Fibroblast of the conjunctiva (primary cell): ENCODE results near the gene CXXC1.
A peak's percentile ranks its signal among the peaks of the same experiment; 100 is the strongest.
"Not testable (repeated sequence)": the region's sequence is repeated elsewhere in the genome, so short reads cannot be mapped to it uniquely, and the experiment has no call there.

ENCODE experiments used
- DNase-seq: peaks from one replicate; pipeline ENCODE4 v3.0.0-alpha.2; 2010; ENCODE audit warnings: low read depth

The CXXC1 gene

DNA sequence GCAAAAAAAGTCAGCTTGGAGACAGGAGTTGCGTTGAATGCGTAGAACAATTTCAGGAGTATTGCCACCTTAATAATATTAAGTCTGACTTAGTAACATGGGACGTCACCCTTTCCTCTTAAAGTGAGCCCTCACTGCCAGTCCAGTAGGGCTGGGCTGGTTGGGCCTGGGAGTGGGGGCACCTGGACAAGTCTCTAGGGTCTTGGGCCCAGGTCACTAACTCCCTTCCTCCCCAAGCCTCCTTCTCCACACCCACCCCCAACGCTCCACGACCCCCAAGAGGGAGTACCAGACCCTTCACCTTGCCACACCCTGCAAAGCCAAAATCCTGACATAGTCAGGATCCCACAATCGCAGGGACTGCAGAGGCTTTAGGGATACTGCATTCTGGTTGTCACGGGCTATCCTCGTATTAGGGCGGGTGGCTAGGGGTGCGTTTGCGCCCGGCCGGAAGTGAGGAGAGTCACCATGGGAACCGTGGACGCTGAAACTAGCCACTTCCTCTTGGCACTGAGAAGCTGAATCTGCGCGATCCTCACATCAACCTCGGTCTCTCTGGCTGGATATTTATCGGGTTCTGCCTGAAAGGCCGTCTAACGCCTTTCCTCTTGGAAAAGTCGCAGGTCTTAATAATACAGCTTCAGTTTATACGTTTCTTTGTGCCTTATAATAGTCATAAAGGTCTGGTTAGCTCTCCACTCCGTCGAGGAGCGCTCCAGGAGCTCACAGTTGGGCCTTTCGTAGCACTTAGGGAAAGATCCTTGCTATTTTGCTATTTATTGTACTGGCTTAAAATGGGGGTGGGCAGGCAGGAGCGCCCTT is 10.3 kb upstream of the CXXC1 start:
- DNase-seq, result peak; percentile 47

DNA sequence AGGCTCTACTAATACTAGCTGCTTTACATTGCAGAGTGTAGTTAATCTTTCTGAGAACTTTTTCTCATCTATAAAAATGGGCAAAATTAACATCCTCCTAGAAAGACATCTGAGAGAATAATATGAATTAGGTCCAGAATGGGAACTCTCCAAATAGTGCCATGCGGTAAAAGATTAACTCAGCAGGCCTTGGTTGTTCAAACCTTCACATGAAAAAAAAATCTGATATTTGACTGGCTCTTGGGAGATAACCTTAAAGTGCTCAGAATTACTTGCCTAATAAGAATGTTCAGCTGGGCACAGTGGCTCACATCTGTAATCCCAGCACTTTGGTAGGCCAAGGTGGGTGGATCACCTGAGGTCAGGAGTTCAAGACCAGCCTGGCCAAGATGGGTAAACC is 5.5 kb upstream of the CXXC1 start:
- no peak for DNase-seq

DNA sequence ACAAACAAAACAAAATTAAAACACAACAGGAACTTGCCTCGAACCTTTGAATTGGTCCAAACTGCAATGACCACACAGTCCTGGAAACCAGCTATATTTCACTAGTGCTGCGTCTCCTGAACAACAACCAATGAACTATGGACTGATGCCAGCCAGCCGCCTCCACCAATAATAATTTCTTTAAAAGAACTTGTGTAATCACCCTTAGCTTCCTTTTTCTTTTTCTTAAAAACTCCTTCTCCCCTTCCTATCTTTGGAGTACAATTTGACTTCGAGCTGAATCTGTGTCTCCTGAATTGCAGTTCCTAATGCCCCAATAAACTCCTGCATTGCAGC is 1.6 kb upstream of the CXXC1 start:
- no peak for DNase-seq

DNA sequence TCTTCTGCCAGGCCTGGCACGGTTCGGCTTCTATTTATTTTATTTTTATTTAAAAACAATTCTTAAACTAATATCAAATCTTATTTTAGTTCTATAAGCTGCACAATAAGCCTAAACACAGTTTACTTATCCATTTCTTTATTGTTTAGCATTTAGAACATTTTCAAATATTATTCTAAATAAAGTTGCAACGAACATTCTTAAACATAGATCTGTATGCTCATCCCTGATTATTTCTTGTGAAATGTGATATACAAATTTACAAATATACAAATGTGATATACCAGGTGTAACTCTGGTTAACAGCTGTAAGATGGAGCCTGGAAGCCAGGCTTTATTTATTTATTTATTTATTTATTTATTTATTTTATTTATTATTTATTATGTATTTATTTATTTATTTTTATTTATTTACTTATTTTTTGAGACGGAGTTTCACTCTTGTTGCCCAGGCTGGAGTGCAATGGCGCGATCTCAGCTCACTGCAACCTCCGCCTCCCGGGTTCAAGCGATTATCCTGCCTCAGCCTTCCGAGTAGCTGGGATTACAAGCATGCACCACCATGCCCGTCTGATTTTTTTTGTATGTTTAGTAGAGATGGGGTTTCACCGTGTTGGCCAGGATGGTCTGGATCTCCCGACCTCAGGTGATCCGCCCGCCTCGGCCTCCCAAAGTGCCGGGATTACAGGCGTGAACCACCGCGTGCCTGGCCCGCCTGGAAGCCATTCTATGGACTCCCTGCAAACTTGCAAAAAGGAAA is 1.0 kb upstream of the CXXC1 start:
- DNase-seq, result not testable (repeated sequence)

DNA sequence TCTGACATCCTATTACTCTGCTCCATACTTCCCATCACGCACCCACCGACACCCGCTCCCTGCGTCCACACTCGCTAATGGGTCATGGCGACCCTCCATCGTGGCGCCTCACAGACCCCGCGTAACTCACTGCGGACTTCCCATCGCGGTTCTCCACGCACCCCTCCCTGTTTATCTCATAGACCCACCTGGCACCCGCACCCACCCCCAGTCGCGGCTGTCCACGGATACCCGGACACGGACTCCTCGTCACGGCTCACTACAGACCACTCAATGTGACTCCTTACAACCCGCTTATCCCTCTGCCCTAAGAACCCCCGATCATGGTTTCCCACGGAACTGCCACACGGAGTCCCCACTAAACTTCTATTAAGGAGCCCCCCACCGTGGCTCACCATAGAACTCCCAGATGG is 458 bp downstream of the CXXC1 start:
- DNase-seq, result no peak

DNA sequence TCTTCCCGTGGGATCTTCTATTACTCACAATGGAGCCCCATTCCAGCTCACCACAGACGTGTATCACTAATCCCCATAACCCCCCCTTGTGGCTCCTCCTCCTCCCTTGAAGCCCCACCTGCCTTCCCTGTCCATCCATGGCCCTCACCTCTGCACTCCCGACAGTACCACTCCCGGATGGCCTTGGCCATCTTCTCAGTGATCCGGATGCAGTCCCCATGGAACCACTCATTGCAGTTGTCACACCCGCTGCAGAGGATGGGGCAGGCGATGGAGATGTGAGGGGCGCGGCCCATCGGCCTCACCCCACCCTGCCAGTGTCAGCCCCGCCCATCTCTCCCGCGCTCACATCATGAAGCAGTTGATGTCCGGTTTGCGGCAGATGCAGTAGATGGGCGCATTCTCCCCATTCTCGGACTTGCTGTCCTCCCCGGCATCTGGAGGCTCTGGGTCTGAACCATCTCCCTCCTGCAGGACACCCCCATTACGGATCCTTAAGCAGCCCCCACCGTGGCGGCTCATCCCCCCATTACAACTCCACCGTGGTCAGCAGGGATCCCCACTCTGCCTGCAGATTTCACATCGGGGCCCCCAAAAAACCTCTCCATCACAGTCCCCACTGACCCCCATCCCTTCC is 983 bp downstream of the CXXC1 start:
- no peak for DNase-seq

DNA sequence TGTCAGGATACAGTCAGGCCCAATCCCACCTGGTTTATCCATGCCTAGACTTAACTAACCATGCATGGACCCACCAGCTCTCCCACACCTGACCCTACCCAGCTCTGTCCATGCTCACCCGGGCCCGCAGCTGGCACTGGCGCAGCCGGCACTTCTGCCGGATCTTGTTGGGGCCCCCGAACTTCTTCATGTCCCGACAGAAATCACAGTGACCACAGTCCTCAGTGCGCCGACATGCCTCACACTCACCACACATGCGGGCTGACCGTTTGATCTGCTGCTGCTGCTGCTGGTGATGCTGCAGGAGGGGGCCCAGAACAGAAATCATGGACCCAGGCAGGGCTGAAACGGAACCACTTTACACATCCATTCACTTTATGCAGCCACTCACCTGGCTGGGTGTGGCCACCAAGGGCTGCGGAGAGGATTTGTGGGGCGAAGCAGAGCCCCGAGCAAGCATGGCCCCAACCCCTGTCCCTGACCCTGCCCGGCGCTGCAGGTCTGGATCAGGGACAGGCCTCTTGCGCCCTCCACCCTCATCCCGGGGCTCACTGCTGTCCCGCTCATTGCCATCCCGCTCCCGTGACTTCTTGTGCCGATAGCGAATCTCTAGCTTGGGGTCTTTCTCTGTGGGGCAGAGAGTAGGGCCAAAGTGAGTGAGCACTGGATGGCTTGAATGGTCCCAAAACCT is 1.7 kb downstream of the CXXC1 start:
- no peak for DNase-seq

DNA sequence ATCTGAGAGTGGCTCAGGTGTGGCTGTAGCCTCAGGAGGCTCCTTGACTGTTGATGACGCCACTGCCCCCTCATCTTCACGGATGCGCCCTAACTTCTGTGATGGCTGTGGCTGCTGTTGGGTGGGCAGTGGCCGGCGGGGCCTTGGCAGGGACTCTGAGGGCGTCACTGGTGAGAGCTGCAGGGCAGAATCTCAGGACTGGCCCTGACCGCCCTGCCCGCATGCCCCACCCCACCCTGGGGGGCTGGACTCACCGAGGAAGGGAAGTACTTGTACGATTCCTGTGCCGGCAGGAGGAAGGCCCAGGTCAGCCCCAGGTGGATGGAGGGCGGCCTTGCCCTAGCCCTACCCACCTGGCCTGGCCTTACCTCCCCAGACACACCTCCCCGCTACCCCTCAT is 2.4 kb downstream of the CXXC1 start:
- DNase-seq, result no peak

DNA sequence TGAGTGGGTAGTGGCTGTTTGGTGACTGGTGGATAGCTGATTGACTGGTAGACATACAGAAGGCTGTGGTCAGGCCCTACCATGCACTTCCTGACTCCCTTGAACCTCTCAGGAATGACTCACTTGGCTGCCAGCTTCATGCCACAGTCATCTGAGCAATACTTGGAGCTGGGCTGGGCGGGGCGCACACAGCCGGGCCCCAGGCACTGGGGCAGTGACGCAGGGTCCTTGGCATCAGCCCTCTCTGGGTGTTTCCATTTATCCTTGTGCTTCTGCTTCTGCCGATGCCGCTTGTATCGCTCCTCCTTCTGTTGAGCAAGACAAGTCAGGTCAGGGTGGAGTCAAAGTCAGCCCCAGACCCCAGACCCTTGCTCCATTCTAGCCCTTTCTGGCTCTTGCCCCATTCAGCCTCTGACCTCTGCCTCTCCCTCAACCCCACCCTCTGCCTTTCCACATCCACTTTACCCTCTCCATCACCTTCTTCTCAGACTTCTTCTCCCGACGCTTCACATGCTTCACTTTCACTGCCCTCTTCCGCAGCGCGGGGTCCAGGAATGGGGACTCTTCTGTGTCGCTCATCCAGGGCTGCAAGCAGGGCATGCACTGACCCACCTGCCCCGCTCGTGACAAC is 3.1 kb downstream of the CXXC1 start:
- DNase-seq, result no peak

DNA sequence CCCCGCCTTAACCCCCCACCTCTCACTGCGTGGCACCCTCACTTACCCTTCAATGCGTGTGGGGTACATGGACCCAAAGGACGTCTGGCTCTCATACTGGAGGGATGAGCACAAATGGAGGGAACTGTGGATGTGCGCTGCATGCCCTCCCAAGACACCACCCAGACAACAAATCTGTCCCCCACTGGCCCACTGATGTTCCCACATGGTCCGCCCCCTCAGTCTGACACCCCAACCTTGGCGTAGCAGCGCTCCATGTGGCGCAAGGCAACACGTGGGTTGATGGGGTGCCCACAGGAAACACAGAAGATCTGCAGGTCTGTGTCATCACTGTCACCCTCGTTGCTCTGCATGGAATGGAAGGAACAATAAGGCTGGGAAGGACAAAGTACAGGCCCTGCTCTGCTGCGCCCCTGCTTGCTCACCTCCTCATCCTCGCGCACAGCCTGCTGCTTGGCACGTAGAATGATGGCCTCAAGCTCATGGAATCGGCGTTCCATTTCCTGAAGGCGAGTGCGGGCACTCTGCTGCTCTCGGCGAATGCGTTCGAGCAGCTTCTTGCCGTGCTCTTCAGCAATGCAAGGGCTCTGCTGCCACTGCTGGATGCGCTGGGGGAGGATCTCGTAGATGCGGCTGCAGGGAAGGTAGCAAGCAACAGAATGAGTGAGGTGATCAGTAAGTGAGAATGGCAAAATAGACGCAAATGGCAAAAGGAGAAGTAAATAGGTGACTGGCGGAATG is 3.9 kb downstream of the CXXC1 start:
- no peak for DNase-seq

DNA sequence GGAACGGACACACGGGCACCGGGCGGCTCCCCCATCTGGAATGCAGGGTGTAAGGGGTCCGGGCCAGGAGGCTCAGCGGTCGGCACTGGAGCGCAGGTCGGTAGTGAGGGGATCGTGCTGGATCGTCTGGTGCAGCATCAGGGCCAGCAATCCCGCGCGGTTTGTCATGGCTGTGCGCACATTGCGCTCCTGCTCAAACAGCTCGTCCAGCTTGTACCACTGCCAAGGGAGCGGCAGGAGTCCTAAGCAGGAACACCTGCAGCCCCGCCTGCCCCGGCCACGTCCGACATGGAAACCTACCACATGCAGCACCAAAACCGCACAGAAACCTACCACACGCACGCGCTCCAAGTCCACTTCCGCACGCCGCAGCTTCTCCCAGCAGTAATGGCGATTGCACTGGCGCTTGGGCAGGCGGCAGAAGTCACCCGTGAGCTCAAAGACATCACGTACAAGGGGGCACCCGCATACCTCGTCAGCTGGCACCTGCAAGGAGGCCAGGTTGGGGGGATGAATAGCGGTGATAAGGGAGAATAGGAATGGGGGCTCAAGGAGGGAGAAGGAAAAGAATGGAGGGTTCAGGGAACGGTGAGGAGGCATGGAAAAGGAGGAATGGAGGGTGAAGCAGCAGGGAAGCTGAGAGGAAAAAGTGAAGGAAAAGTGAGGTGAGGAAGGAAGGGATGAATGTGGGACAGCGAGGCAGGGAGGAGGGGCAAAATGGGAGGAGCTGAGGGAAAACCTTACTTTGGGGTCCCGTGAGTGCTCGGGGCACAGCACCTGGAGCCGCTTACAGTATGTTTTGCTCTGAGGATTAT is 4.8 kb downstream of the CXXC1 start:
- DNase-seq, result no peak

DNA sequence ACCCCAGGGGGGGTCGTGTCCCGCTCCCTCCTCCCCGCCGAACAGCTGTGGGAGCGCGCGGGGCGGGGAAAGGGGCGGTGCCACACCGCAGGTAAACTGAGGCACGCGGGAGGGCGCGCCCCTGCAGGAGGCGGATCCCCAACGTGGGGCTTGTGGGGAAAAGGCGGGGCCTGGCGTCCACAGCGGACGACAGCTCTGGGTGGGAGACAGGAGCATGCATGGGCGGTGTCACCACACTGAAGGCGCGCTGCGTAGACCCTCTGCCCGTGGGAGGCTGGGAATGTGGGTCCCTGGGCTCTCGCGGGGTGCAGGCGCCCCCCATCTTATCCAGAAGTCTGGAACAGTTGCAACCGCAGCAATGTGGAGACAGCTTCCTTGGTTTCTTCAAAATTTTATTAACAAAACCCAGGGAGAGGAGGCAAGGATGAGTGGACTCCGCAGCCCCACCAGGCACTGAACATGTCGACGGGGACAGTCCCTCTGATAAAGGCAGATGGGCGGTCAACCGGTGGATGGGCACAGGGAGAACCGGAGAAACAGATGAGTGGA is 5.4 kb downstream of the CXXC1 start:
- DNase-seq, result no peak

DNA sequence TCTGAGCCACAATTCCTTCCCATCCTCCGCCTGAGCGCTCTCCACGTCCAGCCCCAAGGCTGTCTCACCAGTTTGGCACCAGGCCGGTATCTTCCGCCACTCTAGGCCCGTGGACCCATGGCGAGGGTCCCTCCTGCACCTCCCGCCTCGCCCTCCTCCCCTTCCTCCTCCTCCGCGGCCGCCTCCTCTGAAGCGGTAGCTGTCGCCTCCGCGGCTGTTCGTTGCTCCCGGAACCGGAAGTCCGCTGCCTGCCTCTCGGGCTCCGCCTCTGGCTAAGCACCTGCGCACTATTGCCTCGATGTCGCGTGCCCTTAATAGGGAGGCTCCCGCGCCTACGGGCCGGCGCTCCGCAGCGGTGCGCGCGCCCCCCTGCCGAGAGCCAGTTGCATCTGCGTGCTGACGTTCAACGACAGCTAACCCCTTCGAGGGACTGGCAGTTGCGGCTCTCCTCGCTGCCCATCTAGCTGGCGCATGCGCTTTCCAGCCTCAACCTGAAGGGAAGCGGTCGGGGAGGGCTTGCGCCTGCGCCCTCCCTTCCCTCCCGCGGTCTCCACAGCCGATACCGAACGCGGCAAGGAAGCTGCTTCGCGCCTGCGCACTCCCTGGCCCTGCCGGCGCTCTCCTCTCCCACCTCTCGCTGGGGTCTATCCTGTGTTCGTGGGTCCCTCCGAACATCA is 6.1 kb downstream of the CXXC1 start, which contains the start of gene MBD1:
Gene MBD1 (minus strand): TSS at position 229 of the 677 bp plus-strand sequence. CDS start 1,531 bp downstream, outside the sequence.
- peak; percentile 99 for DNase-seq

DNA sequence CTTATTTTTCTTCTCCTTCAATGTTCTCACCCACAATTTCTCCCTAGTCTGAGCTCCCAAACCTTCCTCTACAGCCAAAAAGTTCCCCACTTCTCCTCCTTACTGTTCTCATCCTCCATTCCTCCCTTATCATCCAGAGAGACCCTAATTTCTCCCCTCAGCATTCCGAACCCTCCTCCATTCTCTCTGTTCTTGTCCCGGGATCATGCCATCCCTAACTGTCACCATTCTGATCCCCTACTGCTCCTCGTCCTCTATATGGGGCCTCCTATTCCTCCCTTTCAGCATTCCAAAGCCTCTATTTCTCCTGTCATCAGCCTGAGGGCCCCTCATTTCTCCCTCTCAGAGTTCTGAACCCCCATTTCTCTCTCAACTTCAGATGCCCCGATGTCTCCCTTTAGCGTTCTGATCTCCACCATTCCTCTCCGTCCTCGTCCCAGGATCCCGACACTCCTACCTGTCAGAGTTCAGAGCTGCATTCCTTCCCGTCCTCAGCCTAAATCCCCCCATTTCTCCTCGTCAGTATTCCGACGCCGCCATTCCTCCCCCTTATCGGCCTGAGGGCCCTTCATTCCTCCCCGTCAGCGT is 6.7 kb downstream of the CXXC1 start:
- no peak for DNase-seq

DNA sequence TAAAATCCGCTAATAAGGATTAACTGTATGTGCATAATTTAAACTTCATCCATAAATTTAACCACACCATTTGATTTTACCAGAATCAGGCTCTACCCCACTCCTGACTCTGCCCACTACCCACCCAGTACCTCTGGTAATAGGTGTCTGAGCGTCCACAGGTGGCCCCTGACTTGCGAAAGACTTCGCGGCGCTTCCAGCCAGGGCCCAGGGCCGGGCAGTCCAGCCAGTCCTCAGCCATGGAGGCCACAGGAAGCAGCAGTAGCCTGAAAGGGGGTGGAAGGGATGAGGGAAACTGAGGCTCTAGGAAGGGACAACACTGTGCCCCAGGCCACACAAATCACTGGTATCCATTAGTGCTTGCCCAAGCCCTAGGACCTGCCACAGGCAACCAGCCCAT is 7.7 kb downstream of the CXXC1 start:
- DNase-seq, result no peak

DNA sequence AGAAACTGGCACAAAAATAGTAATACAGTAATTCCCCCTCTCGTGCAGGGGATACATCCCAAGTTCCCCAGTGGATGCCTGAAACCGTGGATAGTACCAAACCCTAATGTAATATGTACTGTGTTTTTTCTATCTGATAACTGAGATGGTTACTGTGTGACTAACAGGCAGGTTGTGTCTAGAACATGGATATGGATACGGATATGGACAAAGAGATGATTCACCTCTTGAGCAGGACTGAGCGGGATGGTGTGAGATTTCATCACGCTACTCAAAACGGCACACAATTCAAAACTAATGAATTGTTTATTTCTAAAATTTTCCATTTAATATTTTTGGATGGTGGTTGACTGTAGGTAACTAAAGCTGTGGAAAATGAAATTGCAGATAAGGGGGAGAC is 9.6 kb downstream of the CXXC1 start:
- DNase-seq, result peak; percentile 36

DNA sequence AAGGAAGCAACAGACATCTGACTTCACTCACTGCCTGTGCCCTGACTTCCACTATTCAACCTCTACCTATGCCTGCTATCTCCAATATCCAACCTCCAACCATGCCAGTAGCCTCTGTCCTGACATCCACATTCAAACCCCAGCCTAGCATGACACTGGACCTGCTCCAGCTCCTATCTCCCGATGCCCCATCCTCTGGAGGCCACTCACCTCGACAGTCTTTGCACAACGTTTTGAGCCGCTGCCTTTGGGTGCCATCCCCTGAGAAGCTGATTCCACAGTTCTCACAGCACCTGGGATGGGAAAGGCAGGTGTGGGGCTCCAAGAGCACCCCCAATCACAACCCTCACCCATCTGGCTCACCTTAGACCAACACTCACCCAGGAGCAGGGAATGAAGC is 11.0 kb downstream of the CXXC1 start:
- DNase-seq, result no peak

DNA sequence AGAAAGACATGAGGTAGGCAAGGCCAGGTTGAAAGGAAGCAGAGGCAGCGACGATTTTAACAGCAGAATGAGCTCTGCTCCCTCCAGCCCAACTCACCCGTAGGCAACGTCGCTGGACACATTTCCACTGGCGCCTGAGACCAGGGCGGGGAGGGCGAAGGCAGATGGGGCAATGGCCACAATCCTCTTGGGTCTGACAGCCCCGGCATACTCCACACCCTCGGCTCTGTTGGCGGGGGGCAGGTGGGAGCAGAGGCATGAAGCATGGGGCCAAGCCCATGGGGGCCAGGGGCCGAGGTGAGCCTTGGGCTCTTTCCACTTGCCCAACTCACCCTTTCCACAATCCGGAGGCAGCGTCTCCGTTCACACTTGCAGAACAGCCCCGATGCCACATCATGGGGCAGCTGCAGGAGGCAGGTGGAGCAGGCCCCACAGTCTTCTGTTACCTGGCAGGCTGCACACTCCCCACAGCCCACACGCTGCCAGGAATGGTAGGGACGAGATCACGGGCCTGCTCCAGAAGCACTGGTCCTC is 11.9 kb downstream of the CXXC1 start:
- DNase-seq, result no peak

DNA sequence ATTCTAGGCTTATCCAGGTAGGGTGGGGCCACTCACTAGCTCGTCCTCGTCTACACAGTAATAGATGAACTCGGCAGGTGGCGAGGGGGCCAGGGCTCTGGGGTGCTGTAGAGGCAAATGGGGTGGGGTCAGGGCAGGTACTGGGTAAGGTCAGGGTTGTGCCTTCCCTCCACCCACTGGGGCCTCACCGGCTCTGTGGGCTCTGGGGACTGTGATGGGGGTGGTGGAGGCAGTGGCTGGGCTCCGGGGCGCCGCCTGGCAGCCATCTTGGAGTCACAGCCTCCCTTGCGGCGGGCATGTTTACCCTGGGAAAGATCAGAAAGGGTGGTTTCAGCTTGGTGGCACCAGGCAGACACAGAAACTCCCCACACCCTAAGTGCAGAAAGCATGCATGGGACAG is 12.6 kb downstream of the CXXC1 start:
- no peak for DNase-seq
